OCI-LY1 (cell line): Measurements from ENCODE around the gene SNRPF.

ENCODE experiments used
- H2AFZ ChIP-seq: fragments of 200-600 bp; sonication (generic), shearing (Covaris generic); 2 replicates; pipeline ENCODE4 v1.6.0; 2014; ENCODE audit warnings: antibody characterized with exemption, mild to moderate bottlenecking, low read length
- H3F3A ChIP-seq: fragments of 200-600 bp; sonication (generic), shearing (Covaris generic); 2 replicates; pipeline ENCODE4 v1.6.0; 2014; ENCODE audit warnings: mild to moderate bottlenecking, antibody characterized with exemption, low read length, moderate library complexity; ENCODE audit not compliant: insufficient read depth
- H3K27ac ChIP-seq: fragments of 200-600 bp; sonication (generic); 2 replicates; pipeline ENCODE4 v1.5.1; 2014; ENCODE audit warnings: low read length, mixed run types, mild to moderate bottlenecking, low read depth; ENCODE audit not compliant: poor library complexity, severe bottlenecking
- H3K27me3 ChIP-seq: fragments of 200-600 bp; sonication (generic); 2 replicates; pipeline ENCODE4 v1.6.0; 2014; ENCODE audit warnings: antibody characterized with exemption, mild to moderate bottlenecking, low read length, moderate library complexity; ENCODE audit not compliant: insufficient read depth
- H3K36me3 ChIP-seq: fragments of 200-600 bp; sonication (generic); 2 replicates; pipeline ENCODE4 v1.6.1; 2014; ENCODE audit warnings: mild to moderate bottlenecking, antibody characterized with exemption, low read length, moderate library complexity, mixed read lengths; ENCODE audit not compliant: insufficient read depth
- H3K4me1 ChIP-seq: fragments of 200-600 bp; sonication (generic); 2 replicates; pipeline ENCODE4 v1.5.1; 2014; ENCODE audit warnings: mild to moderate bottlenecking, low read length, moderate library complexity; ENCODE audit not compliant: insufficient read depth, severe bottlenecking
- H3K4me2 ChIP-seq: fragments of 200-600 bp; sonication (generic), shearing (Covaris generic); 2 replicates; pipeline ENCODE4 v1.6.1; 2014; ENCODE audit warnings: low read length
- H3K4me3 ChIP-seq: fragments of 200-600 bp; sonication (generic); 2 replicates; pipeline ENCODE4 v1.5.1; 2014; ENCODE audit warnings: low read length, low read depth, mild to moderate bottlenecking, mixed read lengths; ENCODE audit not compliant: poor library complexity, severe bottlenecking
- H3K79me2 ChIP-seq: fragments of 200-600 bp; shearing (Covaris generic); 2 replicates; pipeline ENCODE4 v1.6.1; 2016; ENCODE audit warnings: mixed run types, low read length, mixed read lengths; ENCODE audit not compliant: insufficient read depth
- H3K9ac ChIP-seq: fragments of 200-600 bp; sonication (generic), shearing (Covaris generic); 2 replicates; pipeline ENCODE4 v1.6.1; 2014; ENCODE audit warnings: mild to moderate bottlenecking, low read length, mixed read lengths
- H3K9me2 ChIP-seq: fragments of 200-600 bp; sonication (generic), shearing (Covaris generic); 2 replicates; pipeline ENCODE4 v1.6.1; 2014; ENCODE audit warnings: low read depth, mild to moderate bottlenecking, low read length, mixed read lengths
- H3K9me3 ChIP-seq: fragments of 200-600 bp; shearing (Covaris generic); 2 replicates; pipeline ENCODE4 v1.6.1; 2014; ENCODE audit warnings: low read length, mixed read lengths
- H4K20me1 ChIP-seq: fragments of 200-600 bp; sonication (generic), shearing (Covaris generic); 2 replicates; pipeline ENCODE4 v1.6.0; 2016; ENCODE audit warnings: mild to moderate bottlenecking, low read length; ENCODE audit not compliant: insufficient read depth
- EZH2 ChIP-seq: fragments of 200-600 bp; sonication (generic), shearing (Covaris generic); IDR thresholded peaks from 2 replicates; pipeline ENCODE4 v1.8.0; 2017; ENCODE audit warnings: borderline replicate concordance, mixed run types, mild to moderate bottlenecking, antibody characterized with exemption, low read length, moderate library complexity, mixed read lengths
- TF ChIP-seq, protein P1 (sequence below): fragments of 200-600 bp; sonication (generic), shearing (Covaris generic); IDR thresholded peaks from 2 replicates; pipeline ENCODE4 v1.5.1; 2017; ENCODE audit warnings: mild to moderate bottlenecking, antibody characterized with exemption, low read length, moderate library complexity, mixed read lengths

Gene SNRPF

DNA sequence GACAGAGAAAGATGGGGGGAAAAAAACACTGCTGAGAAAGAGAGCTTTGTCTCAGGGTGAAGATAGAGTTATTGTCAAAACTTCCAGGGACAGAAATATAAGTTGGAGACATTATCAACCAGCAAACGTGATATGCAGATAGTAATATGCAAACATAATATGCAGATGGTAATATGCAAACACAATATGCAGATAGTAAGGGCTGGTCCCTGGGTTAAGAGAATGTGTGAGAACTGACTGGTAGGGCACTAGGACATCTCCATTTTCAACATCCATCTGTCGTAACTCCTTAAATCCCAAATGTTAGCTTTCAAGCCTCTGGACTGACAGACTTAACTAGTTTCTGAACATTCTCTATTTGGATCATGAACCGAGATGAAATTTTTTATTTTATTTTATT is 32.2 kb downstream of the SNRPF start:
- no peaks in the 10 kb centered on the region for H3K9me3 ChIP-seq
- no peaks in the 10 kb centered on the region for H3F3A ChIP-seq
- H3K4me2 ChIP-seq: no peak overlapping the region
- H3K27ac ChIP-seq: no peak overlapping the region
- H3K27me3 ChIP-seq: peaks cover 8% of the 10 kb centered on the region; the same call in 1 of the 2 replicates
- H3K9me2 ChIP-seq: no peaks in the 10 kb centered on the region
- H2AFZ ChIP-seq: no peak overlapping the region
- H3K4me1 ChIP-seq: no peaks in the 10 kb centered on the region
- H3K4me3 ChIP-seq: no peak overlapping the region
- no peaks in the 10 kb centered on the region for H3K79me2 ChIP-seq
- no peak overlapping the region for H3K9ac ChIP-seq
- no peaks in the 10 kb centered on the region for H4K20me1 ChIP-seq
- H3K36me3 ChIP-seq: no peaks in the 10 kb centered on the region
- TF ChIP-seq EZH2: no peak
- TF ChIP-seq, protein P1, sequence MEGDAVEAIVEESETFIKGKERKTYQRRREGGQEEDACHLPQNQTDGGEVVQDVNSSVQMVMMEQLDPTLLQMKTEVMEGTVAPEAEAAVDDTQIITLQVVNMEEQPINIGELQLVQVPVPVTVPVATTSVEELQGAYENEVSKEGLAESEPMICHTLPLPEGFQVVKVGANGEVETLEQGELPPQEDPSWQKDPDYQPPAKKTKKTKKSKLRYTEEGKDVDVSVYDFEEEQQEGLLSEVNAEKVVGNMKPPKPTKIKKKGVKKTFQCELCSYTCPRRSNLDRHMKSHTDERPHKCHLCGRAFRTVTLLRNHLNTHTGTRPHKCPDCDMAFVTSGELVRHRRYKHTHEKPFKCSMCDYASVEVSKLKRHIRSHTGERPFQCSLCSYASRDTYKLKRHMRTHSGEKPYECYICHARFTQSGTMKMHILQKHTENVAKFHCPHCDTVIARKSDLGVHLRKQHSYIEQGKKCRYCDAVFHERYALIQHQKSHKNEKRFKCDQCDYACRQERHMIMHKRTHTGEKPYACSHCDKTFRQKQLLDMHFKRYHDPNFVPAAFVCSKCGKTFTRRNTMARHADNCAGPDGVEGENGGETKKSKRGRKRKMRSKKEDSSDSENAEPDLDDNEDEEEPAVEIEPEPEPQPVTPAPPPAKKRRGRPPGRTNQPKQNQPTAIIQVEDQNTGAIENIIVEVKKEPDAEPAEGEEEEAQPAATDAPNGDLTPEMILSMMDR: no peak

DNA sequence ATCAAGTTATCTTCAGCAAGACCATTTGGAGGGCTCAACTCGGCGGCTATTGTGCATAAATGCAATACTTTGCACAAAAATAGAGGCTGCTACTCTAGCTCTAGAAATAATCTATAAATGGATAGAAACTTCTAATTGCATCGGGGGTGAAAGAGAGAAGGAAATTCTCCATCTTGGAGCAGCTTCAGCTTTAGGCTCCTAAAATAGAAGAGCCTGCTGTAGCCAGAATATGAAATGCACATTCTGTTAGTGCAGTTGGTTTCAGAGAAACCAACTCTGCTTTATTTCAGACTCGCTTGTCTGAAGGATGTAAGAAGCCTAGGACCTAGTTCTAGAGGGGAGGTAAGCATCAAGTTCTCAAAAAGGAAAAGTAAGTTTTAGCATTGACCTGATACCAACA is 38.1 kb downstream of the SNRPF start:
- Histone ChIP-seq H3K27ac (no peak overlapping the region), H3K27me3 (peaks cover 3% of the 10 kb centered on the region; the same call in 1 of the 2 replicates), H3K9me3 (no peaks in the 10 kb centered on the region), H3K79me2 (no peaks in the 10 kb centered on the region), H3K9ac (no peak overlapping the region), H2AFZ (no peak overlapping the region), H3K9me2 (no peaks in the 10 kb centered on the region), H4K20me1 (no peaks in the 10 kb centered on the region), H3K4me1 (no peaks in the 10 kb centered on the region), H3F3A (no peaks in the 10 kb centered on the region), H3K36me3 (no peaks in the 10 kb centered on the region), H3K4me2 (no peak overlapping the region), H3K4me3 (no peak overlapping the region)
- TF ChIP-seq, protein P1: no peak
- TF ChIP-seq EZH2: no peak

DNA sequence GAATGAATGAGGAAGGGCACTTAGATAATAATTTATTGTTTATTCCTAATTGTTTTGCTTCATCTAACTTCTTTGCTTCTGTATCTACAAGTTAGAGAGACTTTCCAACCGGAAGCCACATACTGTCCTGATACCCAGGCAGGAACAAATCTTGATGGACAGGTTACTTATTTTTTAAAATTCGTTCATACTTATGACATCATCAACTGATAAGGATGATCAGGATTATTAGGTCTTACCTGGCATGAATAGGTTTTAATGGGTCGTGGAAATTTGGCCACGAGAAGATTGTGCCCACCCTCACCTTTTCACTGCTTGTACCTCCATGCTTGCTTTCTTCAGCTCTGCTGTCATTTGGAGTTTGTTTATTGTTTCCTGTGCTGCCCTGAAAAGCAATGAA is 39.3 kb downstream of the SNRPF start:
- no peak overlapping the region for H3K4me2 ChIP-seq
- H3K9me2 ChIP-seq: no peaks in the 10 kb centered on the region
- no peak overlapping the region for H2AFZ ChIP-seq
- no peak overlapping the region for H3K4me3 ChIP-seq
- H4K20me1 ChIP-seq: no peaks in the 10 kb centered on the region
- H3F3A ChIP-seq: no peaks in the 10 kb centered on the region
- H3K27me3 ChIP-seq: peaks cover 3% of the 10 kb centered on the region; the same call in 1 of the 2 replicates
- no peaks in the 10 kb centered on the region for H3K4me1 ChIP-seq
- no peak overlapping the region for H3K9ac ChIP-seq
- no peaks in the 10 kb centered on the region for H3K79me2 ChIP-seq
- no peaks in the 10 kb centered on the region for H3K9me3 ChIP-seq
- TF ChIP-seq, protein P1: no peak
- no peak for TF ChIP-seq EZH2
- no peak overlapping the region for H3K27ac ChIP-seq
- H3K36me3 ChIP-seq: no peaks in the 10 kb centered on the region
